HG03064 (cell line): ENCODE measurements around the gene PTPRK.

Experiments
- ATAC-seq: cut with Tn5 transposase; IDR thresholded peaks from one replicate; pipeline ENCODE4 v1.9.1; 2021; ENCODE audit warnings: low read depth; ENCODE audit not compliant: unreplicated experiment

PTPRK gene

DNA sequence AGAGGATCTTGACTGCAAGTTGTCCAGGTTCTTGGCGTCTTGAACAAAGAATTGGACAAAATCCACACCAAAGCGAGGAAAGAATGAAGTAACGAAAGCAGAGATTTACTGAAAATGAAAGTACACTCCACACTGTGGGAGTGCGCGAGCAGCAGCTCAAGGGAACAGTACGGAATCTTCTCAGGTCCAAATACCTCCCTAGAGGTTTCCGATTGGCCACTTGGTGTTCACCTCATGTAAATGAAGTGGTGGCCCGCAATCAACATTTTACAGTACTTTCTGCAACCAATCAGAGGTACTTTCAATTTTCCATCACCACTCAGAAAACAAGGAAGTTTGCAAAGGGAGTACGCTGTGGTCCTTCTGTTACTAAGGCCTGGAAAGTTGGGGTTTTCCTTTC is 122.4 kb downstream of the PTPRK start:
- no peak for ATAC-seq

DNA sequence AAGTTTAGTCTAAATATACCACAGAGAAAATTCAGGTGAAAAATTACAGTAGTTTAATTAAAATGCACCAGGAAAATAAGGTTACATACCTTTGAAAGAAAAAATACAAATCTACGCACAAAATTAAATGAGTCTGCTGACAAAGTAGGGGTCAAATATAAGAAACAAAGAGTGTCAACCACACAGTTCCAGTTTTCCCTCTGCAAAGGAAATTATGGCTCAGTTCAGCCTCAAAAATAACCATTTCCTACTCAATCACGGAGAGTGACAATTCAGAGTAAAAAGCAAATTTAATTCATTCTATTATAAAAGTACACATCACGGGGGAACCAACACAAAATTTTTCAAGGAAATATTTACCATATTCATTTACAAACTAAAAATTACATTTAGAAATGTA is 124.8 kb downstream of the PTPRK start:
- no peak for ATAC-seq

- ATAC-seq = no peak
Observed at GRCh38 chr6:128395188-128395587, 125.2 kb downstream of the PTPRK start.

DNA sequence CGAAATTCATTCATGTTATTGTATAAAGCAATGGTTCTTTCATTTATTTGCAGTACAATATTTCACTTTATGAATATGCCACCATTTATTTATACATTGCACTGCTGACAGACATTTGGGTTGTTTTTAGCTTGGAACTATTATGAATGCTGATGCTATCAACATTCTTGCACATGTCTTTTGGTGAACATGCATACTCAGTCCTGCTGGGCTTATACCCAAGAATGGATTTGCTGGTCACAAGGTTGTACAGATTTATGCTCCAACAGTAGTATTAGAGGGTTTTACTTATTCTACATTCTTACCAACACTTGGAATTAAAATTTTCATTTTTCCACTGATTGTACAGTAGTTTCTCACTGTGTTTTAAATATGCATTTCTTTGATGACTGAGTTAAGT is 126.2 kb downstream of the PTPRK start:
- no peak for ATAC-seq

DNA sequence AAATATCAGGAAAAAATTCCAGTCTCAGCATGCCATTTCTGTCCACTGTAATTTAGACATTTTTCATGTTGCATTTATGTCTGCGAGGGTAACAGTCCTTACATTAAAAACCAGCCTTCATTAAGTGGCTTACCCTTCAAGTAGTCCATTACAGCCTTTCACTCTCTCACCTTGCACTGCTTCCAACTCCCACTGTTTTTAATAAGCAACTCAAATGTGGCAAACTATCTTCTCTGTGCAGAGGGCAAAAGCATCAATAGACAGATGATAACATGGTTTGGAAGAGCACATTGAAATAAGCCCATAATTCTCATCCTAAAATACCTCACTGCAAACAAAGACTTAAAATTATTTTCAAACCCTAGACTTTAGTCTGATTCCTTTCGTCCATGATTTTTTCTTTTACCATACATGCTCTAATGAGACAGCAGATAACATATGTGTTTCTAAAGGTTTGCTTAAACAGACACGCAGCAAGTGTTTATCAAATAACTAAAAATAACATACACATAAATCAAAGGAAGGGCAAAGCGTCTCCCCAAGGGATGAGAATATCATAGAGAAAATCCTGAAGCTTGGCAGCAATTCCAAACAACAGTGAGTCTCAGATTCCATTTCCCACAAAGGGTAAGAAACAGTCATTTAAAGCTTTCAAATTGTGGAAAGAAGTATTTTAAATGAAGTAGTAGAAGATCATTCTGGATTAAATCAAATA is 130.4 kb downstream of the PTPRK start:
- ATAC-seq = no peak

DNA sequence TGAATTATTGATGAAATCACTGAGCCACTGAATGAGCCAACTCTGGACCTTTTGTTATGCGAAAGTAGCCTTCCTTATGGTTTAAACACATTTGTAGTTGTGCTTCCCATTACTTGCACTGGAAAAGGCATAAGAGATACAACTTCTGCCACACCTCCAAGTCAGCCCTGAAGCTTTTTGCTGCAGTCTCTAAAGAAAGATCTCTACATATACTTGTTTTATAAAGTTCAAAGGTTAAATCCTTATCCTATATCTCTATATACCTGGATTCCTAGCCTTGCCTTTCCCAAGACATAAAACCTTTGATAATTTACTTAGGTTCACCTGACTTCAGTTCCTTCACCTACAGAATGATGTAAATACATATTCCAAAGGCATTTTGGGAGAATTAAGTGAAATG is 132.0 kb downstream of the PTPRK start:
- no peak for ATAC-seq

GRCh38 chr6:128380891-128381290 is 139.5 kb downstream of the PTPRK start:
- ATAC-seq = no peak

- no peak for ATAC-seq
Observed at GRCh38 chr6:128379577-128379976, 140.8 kb downstream of the PTPRK start.

DNA sequence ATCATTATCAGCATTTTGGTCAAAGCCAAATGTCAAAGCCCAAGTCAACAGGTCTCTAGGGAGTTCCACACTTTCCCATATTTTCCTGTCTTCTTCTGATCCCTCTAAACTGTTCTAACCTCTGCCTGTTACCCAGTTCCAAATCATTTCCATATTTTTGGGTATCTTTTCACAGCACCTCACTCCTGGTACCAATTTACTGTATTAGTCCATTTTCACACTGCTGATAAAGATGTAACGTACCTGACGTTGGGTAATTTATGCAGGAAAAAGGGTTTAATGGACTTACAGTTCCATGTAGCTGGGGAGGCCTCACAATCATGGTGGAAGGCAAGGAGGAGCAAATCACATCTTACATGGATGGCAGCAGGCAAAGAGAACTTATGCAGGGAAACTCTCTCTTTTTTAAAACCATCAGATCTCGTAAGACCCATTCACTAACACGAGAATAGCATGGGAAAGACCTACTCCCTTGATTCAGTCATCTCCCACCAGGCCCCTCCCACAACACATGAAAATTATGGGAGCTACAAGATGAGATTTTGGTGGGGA is 143.4 kb downstream of the PTPRK start:
- no peak for ATAC-seq

- no peak for ATAC-seq
Observed at GRCh38 chr6:128371136-128371535, 149.3 kb downstream of the PTPRK start.

GRCh38 chr6:128370072-128370471 is 150.3 kb downstream of the PTPRK start:
- ATAC-seq = no peak

GRCh38 chr6:128368213-128368944 is 152.0 kb downstream of the PTPRK start:
- ATAC-seq = no peak

GRCh38 chr6:128367437-128367836 is 153.0 kb downstream of the PTPRK start:
- no peak for ATAC-seq

GRCh38 chr6:128365520-128366160 is 154.8 kb downstream of the PTPRK start:
- no peak for ATAC-seq

DNA sequence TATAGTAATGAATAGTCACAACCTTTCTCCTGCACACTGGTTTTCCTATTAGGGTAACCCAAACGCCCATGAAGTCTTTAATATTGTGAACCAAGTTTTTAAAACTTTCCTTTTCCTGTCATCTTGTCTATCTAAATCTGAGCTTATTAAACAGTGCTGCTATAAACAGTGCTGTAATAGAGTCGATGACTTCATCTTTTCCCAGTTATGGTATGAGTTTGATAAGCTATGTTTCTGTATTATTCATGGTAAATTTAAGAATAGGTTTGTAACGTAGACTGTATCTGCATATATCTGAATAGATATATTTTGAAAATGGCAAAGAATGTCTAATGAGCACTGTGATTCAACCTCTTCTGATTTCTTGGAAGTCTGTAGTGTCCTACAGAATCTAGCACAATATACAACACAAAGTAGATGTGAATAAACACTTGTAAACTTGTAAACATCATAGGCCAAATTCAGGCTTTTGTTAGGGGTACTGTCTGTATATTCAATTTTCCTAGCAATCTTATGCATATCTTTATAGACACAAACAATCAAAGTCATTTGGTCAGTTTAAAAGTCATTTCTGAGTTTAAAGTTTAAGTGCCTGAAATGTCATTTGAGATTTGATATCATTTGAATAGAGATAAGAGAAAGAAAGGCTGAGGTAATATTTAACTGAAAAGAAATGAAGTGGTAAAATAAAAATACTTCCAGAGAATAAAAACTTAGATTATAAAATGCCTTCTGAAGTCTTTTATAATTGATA is 155.5 kb downstream of the PTPRK start:
- ATAC-seq = no peak

DNA sequence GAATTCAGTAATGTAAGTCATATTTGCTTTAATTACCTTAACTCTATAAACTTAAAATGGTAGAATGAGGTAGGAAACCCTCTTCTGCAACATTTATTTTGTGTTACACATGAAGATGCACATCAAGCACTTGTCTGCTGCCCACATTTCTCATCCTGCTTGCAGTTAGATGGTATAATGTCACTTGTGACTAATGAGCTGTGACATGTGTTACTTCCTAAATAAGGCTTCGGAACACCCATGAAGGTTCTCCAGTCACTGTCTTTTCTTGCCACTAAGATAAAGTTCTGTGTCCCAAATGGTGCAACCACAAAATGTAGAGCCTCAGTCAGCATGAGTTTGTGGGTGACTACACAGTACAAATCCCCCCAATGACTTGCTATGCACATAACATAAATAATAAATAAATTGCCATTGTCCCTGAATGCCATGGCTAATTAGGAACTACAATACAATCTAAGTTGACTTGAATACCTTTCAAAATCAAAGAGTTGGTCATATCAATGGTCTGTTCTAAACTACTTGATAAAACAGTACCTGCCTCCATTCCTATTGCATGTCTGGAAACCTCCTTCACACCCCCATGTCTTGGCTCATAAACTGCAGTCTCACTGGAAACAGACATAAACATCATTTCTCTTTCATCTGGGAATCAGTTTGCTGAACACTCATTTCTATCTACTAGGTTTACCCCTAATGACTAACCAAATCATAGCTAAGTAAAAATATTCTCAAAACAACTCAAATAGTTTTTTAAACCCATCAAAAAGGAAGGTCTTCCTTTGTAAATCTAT is 157.2 kb downstream of the PTPRK start:
- ATAC-seq = no peak

- ATAC-seq = no peak
Observed at GRCh38 chr6:128361378-128361777, 159.0 kb downstream of the PTPRK start.

GRCh38 chr6:128358244-128358776 is 162.1 kb downstream of the PTPRK start:
- no peak for ATAC-seq

DNA sequence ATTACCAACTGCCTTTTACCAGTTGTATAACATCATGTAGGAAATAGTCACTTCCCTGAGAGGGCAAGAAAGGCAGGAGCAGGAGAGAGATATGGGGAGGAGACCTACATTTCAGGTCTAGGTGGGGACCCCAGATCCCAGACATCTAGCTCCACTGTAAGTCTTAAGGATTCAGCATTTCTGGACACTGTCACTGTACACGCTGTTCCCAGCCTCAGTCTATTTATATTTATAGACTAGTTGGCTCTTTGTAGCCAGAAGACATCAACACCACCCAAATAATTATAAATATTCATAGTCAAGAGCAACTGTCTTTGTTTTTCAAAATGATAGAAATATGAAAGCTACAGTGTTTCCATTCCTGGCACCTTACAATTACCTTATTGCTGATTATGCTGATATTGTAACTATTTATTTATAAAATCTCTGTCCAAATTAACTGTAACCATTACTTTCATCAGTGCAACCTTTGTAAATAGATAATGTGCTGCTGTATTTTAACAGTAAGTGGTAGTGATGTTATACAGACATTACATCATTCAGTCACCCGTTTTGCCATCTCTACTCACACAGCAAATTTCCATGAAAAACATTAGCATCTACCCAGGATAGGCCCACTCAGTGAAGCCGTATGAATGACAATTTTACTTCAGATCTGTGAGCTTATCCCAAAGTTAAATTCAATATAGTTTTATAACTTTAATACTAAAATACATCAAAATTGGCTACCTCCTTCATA is 162.8 kb downstream of the PTPRK start:
- ATAC-seq = no peak
